ENCODE measurements around the gene ZCRB1. TPM values are rescaled to one million over a fixed set of nuclear protein-coding genes. Genes with fewer than 3 reads are reported as not detected.

ZCRB1 gene
- total and polyA plus RNA-seq, 12 donors: 26.1 to 79.2 (median 58.6) TPM

GRCh38 chr12:42281844-42282243 lies 44.0 kb downstream of the ZCRB1 start:
- WGBS, 2 donors: 67 to 81% methylated on average over 3 of the region's 3 CpGs
- DNase-seq (no peak), ATAC-seq (no peak)
- H3K4me3 ChIP-seq: no peak overlapping the region
- no peaks in the 10 kb centered on the region for H3K9me3 ChIP-seq
- H3K36me3 ChIP-seq: no peaks in the 10 kb centered on the region
- no peak for TF ChIP-seq CTCF (IDR thresholded peaks at IDR 0.05)
- no peaks in the 10 kb centered on the region for H3K27me3 ChIP-seq
- H3K4me1 ChIP-seq: peaks cover 0 to 5% (median 0%) of the 10 kb centered on the region in 9 donors
- H3K27ac ChIP-seq: no peak overlapping the region
- intact Hi-C loops (cut with DNase I): no loop called here

- DNase-seq (no peak), ATAC-seq (no peak)
- intact Hi-C loops (cut with DNase I): no loop called here
- no peak overlapping the region for H3K27ac ChIP-seq
- H3K9me3 ChIP-seq: no peaks in the 10 kb centered on the region
- H3K4me3 ChIP-seq: no peak overlapping the region
- WGBS, 2 donors: 52 to 58% methylated on average over 3 of the region's 3 CpGs
- no peaks in the 10 kb centered on the region for H3K27me3 ChIP-seq
- TF ChIP-seq CTCF (IDR thresholded peaks at IDR 0.05): no peak
- H3K36me3 ChIP-seq: no peaks in the 10 kb centered on the region
- H3K4me1 ChIP-seq: peaks cover 0 to 5% (median 0%) of the 10 kb centered on the region in 9 donors
Measured at GRCh38 chr12:42281278-42281677, 44.6 kb downstream of the ZCRB1 start.

- no peak for DNase-seq
- no peak for ATAC-seq
Measured at GRCh38 chr12:42278128-42278510, 47.8 kb downstream of the ZCRB1 start.

GRCh38 chr12:42277396-42278127 lies 48.3 kb downstream of the ZCRB1 start:
- ATAC-seq (no peak), DNase-seq (no peak)
- peaks cover 0 to 5% (median 0%) of the 10 kb centered on the region in 9 donors for H3K4me1 ChIP-seq
- intact Hi-C loops (cut with DNase I): no loop called here
- no peak for TF ChIP-seq CTCF (IDR thresholded peaks at IDR 0.05)
- WGBS, 2 donors: 77 to 84% methylated on average over 6 of the region's 6 CpGs
- no peak overlapping the region for H3K27ac ChIP-seq
- no peaks in the 10 kb centered on the region for H3K9me3 ChIP-seq
- H3K4me3 ChIP-seq: no peak overlapping the region
- no peaks in the 10 kb centered on the region for H3K36me3 ChIP-seq
- no peaks in the 10 kb centered on the region for H3K27me3 ChIP-seq

More at GRCh38 chr12:42278128-42278510, 47.8 kb downstream of the ZCRB1 start:
- Histone ChIP-seq H3K36me3 (no peaks in the 10 kb centered on the region), H3K4me1 (peaks cover 0 to 5% (median 0%) of the 10 kb centered on the region in 9 donors), H3K27me3 (no peaks in the 10 kb centered on the region), H3K9me3 (no peaks in the 10 kb centered on the region), H3K27ac (no peak overlapping the region), H3K4me3 (no peak overlapping the region)
- TF ChIP-seq CTCF (IDR thresholded peaks at IDR 0.05): no peak
- intact Hi-C loops (cut with DNase I): no loop called here

All from heart right ventricle (tissue), 16 donors.